ENCODE data around the gene A2M. TPM values are rescaled to one million over a fixed set of nuclear protein-coding genes. Genes with fewer than 3 reads are reported as not detected.

A2M gene
- polyA plus RNA-seq, 1 donor: 74.4 TPM

- H3K36me3 ChIP-seq (ENCODE audit: control insufficient read depth, insufficient read depth, low read length): no peaks in the 10 kb centered on the region
- WGBS (ENCODE audit: insufficient coverage, low lambda C conversion rate): no CpG with 5 or more reads among the region's 2 CpGs
Measured at GRCh38 chr12:9099552-9100190, 16.0 kb downstream of the A2M start.

GRCh38 chr12:9098463-9099026 is 17.2 kb downstream of the A2M start:
- H3K9me3 ChIP-seq (ENCODE audit: control insufficient read depth, low read depth, low read length): no peaks in the 10 kb centered on the region
- no peak for DNase-seq
- H3K36me3 ChIP-seq (ENCODE audit: control insufficient read depth, insufficient read depth, low read length): no peaks in the 10 kb centered on the region
- 92% methylated on average over 2 of the region's 14 CpGs for WGBS (ENCODE audit: insufficient coverage, low lambda C conversion rate)
- H3K27me3 ChIP-seq (ENCODE audit: control insufficient read depth, insufficient read depth, low read length): no peaks in the 10 kb centered on the region
- no peaks in the 10 kb centered on the region for H3K4me1 ChIP-seq (ENCODE audit: control insufficient read depth, insufficient read depth, low read length)
- H3K4me3 ChIP-seq (ENCODE audit: low read length): no peak overlapping the region
- H3K27ac ChIP-seq (ENCODE audit: low read length): no peak overlapping the region

More at GRCh38 chr12:9099552-9100190, 16.0 kb downstream of the A2M start:
- no peak for DNase-seq
- Histone ChIP-seq H3K27ac (ENCODE audit: low read length) (no peak overlapping the region), H3K4me3 (ENCODE audit: low read length) (no peak overlapping the region), H3K27me3 (ENCODE audit: control insufficient read depth, insufficient read depth, low read length) (no peaks in the 10 kb centered on the region), H3K4me1 (ENCODE audit: control insufficient read depth, insufficient read depth, low read length) (no peaks in the 10 kb centered on the region), H3K9me3 (ENCODE audit: control insufficient read depth, low read depth, low read length) (no peaks in the 10 kb centered on the region)

GRCh38 chr12:9098115-9098452 is 17.6 kb downstream of the A2M start:
- H3K27ac ChIP-seq (ENCODE audit: low read length): no peak overlapping the region
- H3K36me3 ChIP-seq (ENCODE audit: control insufficient read depth, insufficient read depth, low read length): no peaks in the 10 kb centered on the region
- no peaks in the 10 kb centered on the region for H3K4me1 ChIP-seq (ENCODE audit: control insufficient read depth, insufficient read depth, low read length)
- no peaks in the 10 kb centered on the region for H3K9me3 ChIP-seq (ENCODE audit: control insufficient read depth, low read depth, low read length)
- no peaks in the 10 kb centered on the region for H3K27me3 ChIP-seq (ENCODE audit: control insufficient read depth, insufficient read depth, low read length)
- 95% methylated on average over 5 of the region's 6 CpGs for WGBS (ENCODE audit: insufficient coverage, low lambda C conversion rate)
- DNase-seq: no peak
- H3K4me3 ChIP-seq (ENCODE audit: low read length): no peak overlapping the region

- Histone ChIP-seq H3K27me3 (ENCODE audit: control insufficient read depth, insufficient read depth, low read length) (no peaks in the 10 kb centered on the region), H3K36me3 (ENCODE audit: control insufficient read depth, insufficient read depth, low read length) (no peaks in the 10 kb centered on the region), H3K4me1 (ENCODE audit: control insufficient read depth, insufficient read depth, low read length) (no peaks in the 10 kb centered on the region), H3K9me3 (ENCODE audit: control insufficient read depth, low read depth, low read length) (no peaks in the 10 kb centered on the region), H3K4me3 (ENCODE audit: low read length) (no peak overlapping the region), H3K27ac (ENCODE audit: low read length) (no peak overlapping the region)
- 100% methylated on average over 1 of the region's 2 CpGs for WGBS (ENCODE audit: insufficient coverage, low lambda C conversion rate)
- no peak for DNase-seq
Measured at GRCh38 chr12:9096563-9097176, 19.0 kb downstream of the A2M start.

GRCh38 chr12:9095322-9095721 is 20.4 kb downstream of the A2M start:
- WGBS (ENCODE audit: insufficient coverage, low lambda C conversion rate): 100% methylated on average over 1 of the region's 3 CpGs
- Histone ChIP-seq H3K4me3 (ENCODE audit: low read length) (no peak overlapping the region), H3K9me3 (ENCODE audit: control insufficient read depth, low read depth, low read length) (no peaks in the 10 kb centered on the region), H3K36me3 (ENCODE audit: control insufficient read depth, insufficient read depth, low read length) (no peaks in the 10 kb centered on the region), H3K4me1 (ENCODE audit: control insufficient read depth, insufficient read depth, low read length) (no peaks in the 10 kb centered on the region), H3K27ac (ENCODE audit: low read length) (no peak overlapping the region), H3K27me3 (ENCODE audit: control insufficient read depth, insufficient read depth, low read length) (no peaks in the 10 kb centered on the region)
- DNase-seq: no peak

GRCh38 chr12:9094512-9095206 is 21.1 kb downstream of the A2M start:
- Histone ChIP-seq H3K9me3 (ENCODE audit: control insufficient read depth, low read depth, low read length) (no peaks in the 10 kb centered on the region), H3K36me3 (ENCODE audit: control insufficient read depth, insufficient read depth, low read length) (no peaks in the 10 kb centered on the region), H3K4me1 (ENCODE audit: control insufficient read depth, insufficient read depth, low read length) (no peaks in the 10 kb centered on the region), H3K27me3 (ENCODE audit: control insufficient read depth, insufficient read depth, low read length) (no peaks in the 10 kb centered on the region), H3K4me3 (ENCODE audit: low read length) (no peak overlapping the region), H3K27ac (ENCODE audit: low read length) (no peak overlapping the region)
- whole genome bisulfite sequencing (ENCODE audit: insufficient coverage, low lambda C conversion rate): 100% methylated on average over 1 of the region's 3 CpGs
- no peak for DNase-seq

- Histone ChIP-seq H3K27ac (ENCODE audit: low read length) (no peak overlapping the region), H3K36me3 (ENCODE audit: control insufficient read depth, insufficient read depth, low read length) (no peaks in the 10 kb centered on the region), H3K27me3 (ENCODE audit: control insufficient read depth, insufficient read depth, low read length) (no peaks in the 10 kb centered on the region), H3K9me3 (ENCODE audit: control insufficient read depth, low read depth, low read length) (no peaks in the 10 kb centered on the region), H3K4me3 (ENCODE audit: low read length) (no peak overlapping the region), H3K4me1 (ENCODE audit: control insufficient read depth, insufficient read depth, low read length) (no peaks in the 10 kb centered on the region)
- no peak for DNase-seq
- WGBS (ENCODE audit: insufficient coverage, low lambda C conversion rate): no CpG with 5 or more reads among the region's 8 CpGs
Measured at GRCh38 chr12:9091891-9092598, 23.7 kb downstream of the A2M start.

- Histone ChIP-seq H3K4me1 (ENCODE audit: control insufficient read depth, insufficient read depth, low read length) (no peaks in the 10 kb centered on the region), H3K27me3 (ENCODE audit: control insufficient read depth, insufficient read depth, low read length) (no peaks in the 10 kb centered on the region), H3K36me3 (ENCODE audit: control insufficient read depth, insufficient read depth, low read length) (no peaks in the 10 kb centered on the region), H3K4me3 (ENCODE audit: low read length) (no peak overlapping the region), H3K27ac (ENCODE audit: low read length) (no peak overlapping the region), H3K9me3 (ENCODE audit: control insufficient read depth, low read depth, low read length) (no peaks in the 10 kb centered on the region)
- DNase-seq: no peak
- no CpG with 5 or more reads among the region's 5 CpGs for WGBS (ENCODE audit: insufficient coverage, low lambda C conversion rate)
Measured at GRCh38 chr12:9090220-9090619, 25.5 kb downstream of the A2M start.

- H3K36me3 ChIP-seq (ENCODE audit: control insufficient read depth, insufficient read depth, low read length): no peaks in the 10 kb centered on the region
- H3K27me3 ChIP-seq (ENCODE audit: control insufficient read depth, insufficient read depth, low read length): no peaks in the 10 kb centered on the region
- DNase-seq: no peak
- H3K4me3 ChIP-seq (ENCODE audit: low read length): no peak overlapping the region
- H3K4me1 ChIP-seq (ENCODE audit: control insufficient read depth, insufficient read depth, low read length): no peaks in the 10 kb centered on the region
- no peak overlapping the region for H3K27ac ChIP-seq (ENCODE audit: low read length)
- peaks cover 4% of the 10 kb centered on the region for H3K9me3 ChIP-seq (ENCODE audit: control insufficient read depth, low read depth, low read length)
Measured at GRCh38 chr12:9087087-9087835, 28.5 kb downstream of the A2M start.

GRCh38 chr12:9086087-9086486 is 29.6 kb downstream of the A2M start:
- Histone ChIP-seq H3K27ac (ENCODE audit: low read length) (no peak overlapping the region), H3K9me3 (ENCODE audit: control insufficient read depth, low read depth, low read length) (peaks cover 4% of the 10 kb centered on the region), H3K4me1 (ENCODE audit: control insufficient read depth, insufficient read depth, low read length) (no peaks in the 10 kb centered on the region), H3K27me3 (ENCODE audit: control insufficient read depth, insufficient read depth, low read length) (no peaks in the 10 kb centered on the region), H3K36me3 (ENCODE audit: control insufficient read depth, insufficient read depth, low read length) (no peaks in the 10 kb centered on the region), H3K4me3 (ENCODE audit: low read length) (no peak overlapping the region)
- no peak for DNase-seq
- WGBS (ENCODE audit: insufficient coverage, low lambda C conversion rate): 67% methylated on average over 1 of the region's 1 CpG
